Stomach (tissue), 4 donors: ENCODE data around the gene SYT6.

Experiments
- POLR2A ChIP-seq, 4 donors: fragments of 450-650 bp; IDR thresholded peaks; one replicate each; pipeline ENCODE4 v1.6.1; 2016; ENCODE audit warnings: antibody characterized with exemption in 4 of 4, control low read depth in 2 of 4, mild to moderate bottlenecking in 1 of 4, moderate library complexity in 1 of 4
- TF ChIP-seq, protein P1 (sequence below), 7 experiments: fragments of 450-650 bp in 4 of 7; fragments of 200-600 bp in 3 of 7; sonication (generic) in 3 of 7; IDR thresholded peaks; one replicate each; pipeline ENCODE4 v1.5.1; 2016 to 2019; ENCODE audit warnings: antibody characterized with exemption in 7 of 7, control low read depth in 2 of 7, mild to moderate bottlenecking in 1 of 7

DNA sequence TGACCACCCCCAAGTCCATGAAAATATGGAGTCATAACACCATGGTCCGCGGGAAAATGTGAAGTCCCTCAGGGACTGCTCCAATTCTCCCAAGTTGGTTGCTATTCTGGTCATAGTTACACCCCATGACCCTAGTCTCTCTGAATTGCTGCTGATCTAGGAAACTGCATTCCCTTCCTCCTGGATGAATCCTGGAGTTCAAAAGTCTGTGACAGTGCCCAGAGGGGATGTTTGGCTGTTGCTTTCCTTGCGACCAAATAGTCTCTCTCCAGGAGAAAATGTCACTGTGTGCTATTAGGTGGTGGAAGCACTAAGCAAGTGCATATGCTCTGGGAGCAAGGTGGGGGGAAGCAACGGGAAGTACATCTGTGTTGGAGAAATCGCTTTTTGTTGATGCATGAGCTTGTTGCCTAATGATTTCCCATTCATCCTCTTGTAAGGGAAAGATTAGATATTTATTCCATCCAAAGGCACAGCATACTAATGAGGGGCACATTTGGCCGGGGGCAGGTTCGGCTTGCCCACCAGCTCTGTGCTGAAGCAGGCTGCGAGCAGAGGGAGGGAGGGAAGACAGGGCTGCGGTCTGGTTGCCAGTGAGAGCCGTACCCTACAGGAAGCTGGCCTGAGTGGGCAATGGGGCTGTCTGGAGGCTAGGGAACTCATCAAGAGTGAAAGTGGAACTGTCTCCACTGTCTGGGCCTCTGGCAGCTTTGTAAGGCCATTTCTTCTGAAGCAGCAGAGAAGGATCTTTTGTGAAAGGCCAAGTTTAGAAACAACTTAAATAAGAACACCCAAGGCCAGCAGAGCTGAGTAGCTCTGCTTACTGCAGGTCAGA, 27.2 kb downstream of the SYT6 start:
- TF ChIP-seq, protein P1, sequence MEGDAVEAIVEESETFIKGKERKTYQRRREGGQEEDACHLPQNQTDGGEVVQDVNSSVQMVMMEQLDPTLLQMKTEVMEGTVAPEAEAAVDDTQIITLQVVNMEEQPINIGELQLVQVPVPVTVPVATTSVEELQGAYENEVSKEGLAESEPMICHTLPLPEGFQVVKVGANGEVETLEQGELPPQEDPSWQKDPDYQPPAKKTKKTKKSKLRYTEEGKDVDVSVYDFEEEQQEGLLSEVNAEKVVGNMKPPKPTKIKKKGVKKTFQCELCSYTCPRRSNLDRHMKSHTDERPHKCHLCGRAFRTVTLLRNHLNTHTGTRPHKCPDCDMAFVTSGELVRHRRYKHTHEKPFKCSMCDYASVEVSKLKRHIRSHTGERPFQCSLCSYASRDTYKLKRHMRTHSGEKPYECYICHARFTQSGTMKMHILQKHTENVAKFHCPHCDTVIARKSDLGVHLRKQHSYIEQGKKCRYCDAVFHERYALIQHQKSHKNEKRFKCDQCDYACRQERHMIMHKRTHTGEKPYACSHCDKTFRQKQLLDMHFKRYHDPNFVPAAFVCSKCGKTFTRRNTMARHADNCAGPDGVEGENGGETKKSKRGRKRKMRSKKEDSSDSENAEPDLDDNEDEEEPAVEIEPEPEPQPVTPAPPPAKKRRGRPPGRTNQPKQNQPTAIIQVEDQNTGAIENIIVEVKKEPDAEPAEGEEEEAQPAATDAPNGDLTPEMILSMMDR (IDR thresholded peaks at IDR 0.05), result no peak
- TF ChIP-seq POLR2A (IDR thresholded peaks at IDR 0.05), result no peak
